MG63 (cell line): ENCODE results near the gene STAC3. TPM values are rescaled to one million over a fixed set of nuclear protein-coding genes. Genes with fewer than 3 reads are reported as not detected.

Experiments
- DNase-seq: peaks from one replicate; pipeline ENCODE4 v3.0.0-alpha.2; 2020
- H3K27me3 ChIP-seq: fragments of 250-450 bp; sonication (Bioruptor Pico); 2 replicates; pipeline ENCODE4 v1.5.1; 2020; ENCODE audit warnings: mild to moderate bottlenecking, moderate library complexity
- H3K36me3 ChIP-seq: fragments of 250-450 bp; sonication (Bioruptor Pico); 2 replicates; pipeline ENCODE4 v1.5.1; 2020; ENCODE audit warnings: mild to moderate bottlenecking, moderate library complexity
- H3K4me3 ChIP-seq: fragments of 250-450 bp; sonication (Bioruptor Pico); 2 replicates; pipeline ENCODE4 v1.5.1; 2020; ENCODE audit warnings: mild to moderate bottlenecking, moderate library complexity
- H3K9me3 ChIP-seq: fragments of 250-450 bp; sonication (Bioruptor Pico); 2 replicates; pipeline ENCODE4 v1.5.1; 2020; ENCODE audit warnings: mild to moderate bottlenecking, moderate library complexity
- total RNA-seq: library from RNA; depleted of rRNA; stranded (reverse); fragments of >200 nt; shearing (Covaris generic); gene quantifications from 2 replicates; pipeline ENCODE4 v1.2.3, GENCODE V29; 2014; ENCODE audit warnings: low replicate concordance

The STAC3 gene
- total RNA-seq, 1 experiment from 2014 or later: 0.86 TPM

DNA sequence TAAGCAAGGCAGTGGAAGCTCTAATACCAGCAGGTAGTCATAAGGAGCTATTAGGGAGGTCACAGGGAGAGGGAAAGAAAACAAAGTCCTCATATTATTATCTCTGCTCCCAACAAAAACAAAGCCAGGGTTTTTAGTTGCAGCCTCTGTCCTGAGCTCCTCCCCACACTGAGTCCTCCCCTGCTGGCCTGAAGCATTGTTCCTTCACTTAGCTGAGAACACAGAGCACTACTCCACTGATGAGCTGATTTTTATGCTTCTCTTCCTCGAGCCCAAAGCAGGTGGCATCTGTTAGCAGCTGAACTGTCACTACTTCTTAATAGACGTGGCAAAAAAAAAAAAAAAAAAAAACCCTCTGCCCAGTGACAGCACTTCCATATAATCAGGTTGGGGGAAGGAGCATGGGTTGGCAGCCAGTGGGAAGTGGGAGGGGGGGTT is 10.5 kb upstream of the STAC3 start:
- DNase-seq: no peak
- H3K4me3 ChIP-seq: no peak overlapping the region
- no peaks in the 10 kb centered on the region for H3K9me3 ChIP-seq
- no peaks in the 10 kb centered on the region for H3K27me3 ChIP-seq
- peaks cover 30% of the 10 kb centered on the region for H3K36me3 ChIP-seq

DNA sequence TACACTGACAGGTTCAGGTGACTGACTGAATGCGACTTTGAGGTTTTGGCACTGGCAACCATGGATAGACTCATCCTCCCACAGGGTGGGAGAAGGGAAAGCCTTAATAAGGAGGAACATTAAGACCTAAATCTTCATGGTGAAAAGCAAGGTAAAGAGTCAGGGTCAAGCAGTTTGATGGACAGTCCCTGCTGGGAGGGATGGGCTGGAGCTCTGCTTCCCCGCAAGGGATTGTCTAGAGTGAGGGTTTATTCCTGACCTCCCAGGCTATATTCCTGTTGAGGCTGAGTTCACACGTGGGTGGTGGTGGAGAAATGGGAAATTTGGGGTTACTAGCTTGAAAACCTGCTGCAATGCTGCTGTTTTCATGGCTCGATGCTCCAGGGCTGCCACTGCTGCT is 9.4 kb upstream of the STAC3 start:
- DNase-seq: no peak
- Histone ChIP-seq H3K36me3 (peaks cover 33% of the 10 kb centered on the region), H3K4me3 (no peak overlapping the region), H3K27me3 (no peaks in the 10 kb centered on the region), H3K9me3 (no peaks in the 10 kb centered on the region)

DNA sequence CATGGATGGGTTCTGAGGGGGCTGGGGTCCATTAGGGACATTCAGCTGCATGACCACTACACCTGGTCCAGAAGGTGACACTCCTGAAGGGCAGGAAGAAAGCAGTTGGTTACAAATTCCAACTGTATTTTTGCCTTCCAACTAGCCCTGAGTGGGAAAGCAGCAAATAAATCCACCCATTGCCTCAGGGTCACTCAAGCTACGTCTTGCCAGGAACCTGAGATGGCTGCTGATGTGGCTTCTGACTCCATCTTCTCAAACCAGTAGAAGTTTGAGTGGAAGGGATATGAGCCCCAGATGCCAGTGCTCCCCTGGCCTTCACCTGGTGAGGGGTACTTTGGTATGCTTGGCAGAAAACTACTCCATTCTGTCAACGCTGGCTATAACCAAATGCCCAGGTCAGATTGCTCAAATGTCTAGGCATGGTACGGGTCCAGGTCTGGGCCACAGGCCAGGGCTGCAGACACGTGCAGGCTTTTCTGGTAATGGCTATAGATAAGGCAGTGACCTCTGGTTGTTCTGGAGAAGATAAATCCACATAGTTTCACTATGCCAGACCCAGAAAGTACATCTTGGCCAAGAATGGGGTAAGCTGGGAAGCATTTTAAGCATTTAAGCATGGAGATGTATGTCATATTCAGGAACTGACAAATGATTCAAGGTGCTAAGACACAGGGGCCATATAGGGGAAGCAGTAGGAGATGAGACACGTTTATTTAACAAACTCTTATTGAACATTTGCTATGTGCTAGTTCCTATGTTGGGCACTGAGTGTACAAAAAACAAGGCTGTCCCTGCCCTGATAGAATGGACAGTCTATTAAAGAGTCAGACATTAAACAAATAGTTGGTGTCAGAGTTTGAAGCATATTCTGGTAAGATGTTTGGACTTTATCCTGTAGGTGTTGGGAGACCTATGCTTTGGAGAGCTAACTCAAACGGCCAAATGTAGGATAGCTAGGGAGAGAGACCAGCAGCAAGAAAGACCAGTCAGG is 8.3 kb upstream of the STAC3 start:
- Histone ChIP-seq H3K9me3 (no peaks in the 10 kb centered on the region), H3K4me3 (no peak overlapping the region), H3K27me3 (no peaks in the 10 kb centered on the region), H3K36me3 (peaks cover 33% of the 10 kb centered on the region)
- no peak for DNase-seq

DNA sequence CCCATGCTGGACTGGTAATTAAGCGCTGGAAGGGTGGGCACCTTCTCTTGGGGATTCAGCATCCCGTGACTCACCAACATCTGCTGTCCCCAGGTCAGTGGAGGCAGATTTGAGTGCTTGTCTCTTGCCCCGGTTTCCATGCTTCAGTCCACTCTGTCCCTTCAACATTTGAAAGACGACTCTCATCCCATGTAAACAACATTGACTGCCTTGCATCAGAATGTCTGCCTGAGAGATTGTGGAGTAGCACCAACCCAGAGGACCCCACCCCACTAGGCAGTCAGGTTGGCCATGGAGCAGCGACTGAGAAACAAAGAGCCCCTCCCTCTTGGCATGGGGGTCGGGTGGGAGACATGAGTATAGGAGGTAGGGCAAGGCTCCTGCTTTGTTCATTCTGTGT is 4.9 kb upstream of the STAC3 start:
- Histone ChIP-seq H3K9me3 (no peaks in the 10 kb centered on the region), H3K27me3 (no peaks in the 10 kb centered on the region), H3K4me3 (no peak overlapping the region), H3K36me3 (peaks cover 21% of the 10 kb centered on the region)
- DNase-seq: no peak

DNA sequence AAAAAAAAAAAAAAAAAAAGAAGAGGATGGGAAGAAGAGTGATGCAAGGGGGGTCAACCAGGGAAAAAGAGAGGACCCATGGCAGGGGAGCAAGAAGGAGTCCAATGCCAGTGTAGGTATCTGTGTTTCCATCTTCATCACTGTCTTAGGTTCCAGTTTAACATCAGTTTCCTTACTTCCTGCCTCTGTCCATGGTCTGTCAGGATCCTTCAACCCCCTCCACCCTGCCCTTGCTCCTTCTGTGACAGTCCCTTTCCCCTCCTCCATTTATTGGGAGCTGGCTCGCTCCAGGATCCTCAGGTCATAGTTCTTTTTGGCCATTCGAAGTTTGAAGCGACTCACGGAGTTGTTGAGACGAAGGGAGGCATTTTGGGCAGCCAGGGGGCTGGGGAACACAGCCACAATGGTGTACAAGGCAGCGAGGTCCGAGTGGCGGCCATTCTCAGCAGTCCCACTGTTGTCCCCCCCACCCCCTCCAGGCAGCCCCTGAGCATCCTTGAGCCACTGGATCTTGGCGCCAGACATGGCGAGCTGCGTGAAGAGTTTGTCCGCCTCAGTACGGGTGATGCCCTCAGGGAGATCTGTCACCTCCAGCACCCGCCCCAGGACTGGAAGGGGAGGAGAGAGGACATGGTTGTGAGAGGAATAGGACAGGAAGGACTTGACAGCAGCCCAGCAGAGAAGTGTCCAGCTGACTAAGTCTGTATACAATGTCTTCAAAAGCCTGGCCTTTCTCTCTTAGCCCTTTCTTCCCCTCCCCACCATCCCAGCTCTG is 3.7 kb upstream of the STAC3 start:
- no peak overlapping the region for H3K4me3 ChIP-seq
- H3K9me3 ChIP-seq: no peaks in the 10 kb centered on the region
- H3K27me3 ChIP-seq: no peaks in the 10 kb centered on the region
- peaks cover 16% of the 10 kb centered on the region for H3K36me3 ChIP-seq
- DNase-seq: no peak

DNA sequence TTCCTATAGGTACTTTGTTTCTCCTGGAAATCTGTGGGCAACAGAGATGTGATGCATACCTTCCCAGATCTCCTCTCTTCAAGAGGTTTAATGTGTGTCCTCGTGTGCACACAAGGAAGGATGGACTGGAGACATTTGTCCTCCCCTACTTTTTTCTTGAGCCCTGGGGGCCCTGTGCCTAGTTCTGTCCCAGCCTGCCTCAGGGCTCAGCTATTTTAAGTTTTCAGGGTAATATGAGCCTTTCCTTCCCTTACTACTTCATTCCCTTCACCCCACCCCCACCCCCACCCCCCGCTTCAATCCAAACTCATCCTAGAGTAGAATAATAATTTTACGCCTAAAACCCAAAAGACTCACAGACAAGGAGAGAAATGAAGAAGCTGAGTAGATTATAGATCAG is 446 bp downstream of the STAC3 start:
- no peaks in the 10 kb centered on the region for H3K9me3 ChIP-seq
- DNase-seq: no peak
- H3K27me3 ChIP-seq: no peaks in the 10 kb centered on the region
- H3K36me3 ChIP-seq: no peaks in the 10 kb centered on the region
- no peak overlapping the region for H3K4me3 ChIP-seq

DNA sequence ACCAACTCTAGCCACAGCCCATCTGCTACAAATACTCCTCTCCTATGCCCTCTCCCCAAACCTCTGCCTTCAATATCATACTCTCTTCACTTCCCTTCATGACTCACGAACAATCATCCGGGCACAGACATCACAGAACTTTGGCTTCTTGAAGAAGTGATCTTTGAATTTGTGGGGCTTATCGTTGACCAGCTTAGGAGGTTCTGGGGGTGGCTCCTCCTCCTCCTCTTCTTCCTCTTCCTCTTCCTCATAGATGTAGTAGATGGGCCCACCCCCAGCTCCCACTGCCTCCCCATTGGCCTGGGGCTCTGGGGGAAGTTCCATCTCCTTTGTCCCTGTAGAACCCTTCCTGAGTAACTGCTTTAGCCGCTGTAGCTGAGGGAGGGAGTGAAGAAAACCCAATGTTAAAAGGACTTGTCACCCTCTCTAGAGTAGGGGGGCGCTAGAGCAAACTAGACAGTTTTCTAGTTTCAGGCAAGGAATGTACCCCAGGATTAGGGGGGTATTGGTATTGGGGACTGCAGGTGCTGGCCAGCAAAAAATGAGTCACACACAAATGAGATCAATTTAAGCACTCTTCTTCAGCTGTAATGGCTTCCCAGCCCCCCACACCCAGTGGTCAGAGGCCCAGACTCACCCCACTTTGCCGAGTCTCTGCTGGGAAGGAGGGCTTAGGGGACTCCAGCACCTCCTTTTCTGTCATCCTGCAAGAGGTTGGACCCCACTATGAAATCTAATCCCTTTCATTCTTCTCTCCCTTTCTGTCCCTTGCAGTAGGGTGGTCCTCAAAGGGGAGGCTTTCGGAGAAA is 1.8 kb downstream of the STAC3 start:
- no peaks in the 10 kb centered on the region for H3K9me3 ChIP-seq
- H3K27me3 ChIP-seq: no peaks in the 10 kb centered on the region
- H3K36me3 ChIP-seq: no peaks in the 10 kb centered on the region
- DNase-seq: no peak
- H3K4me3 ChIP-seq: no peak overlapping the region

DNA sequence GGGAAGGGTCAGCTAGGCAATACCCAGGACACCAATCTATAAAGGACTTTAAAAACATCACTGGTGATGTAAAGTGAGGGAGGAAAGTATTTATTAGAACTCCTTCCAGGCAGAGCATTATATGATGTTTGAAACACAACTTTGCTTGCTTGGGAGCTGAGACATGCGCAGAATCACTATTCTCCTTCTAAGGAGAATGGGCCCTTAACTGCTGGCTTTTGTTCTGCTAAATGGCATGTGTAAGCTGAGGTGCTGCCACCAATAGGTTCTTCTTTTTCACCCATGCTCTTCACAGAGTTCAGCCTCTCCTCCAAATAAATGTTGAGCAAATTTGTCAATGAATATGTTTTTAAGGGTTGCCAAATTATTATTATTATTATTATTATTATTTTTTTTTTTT is 3.9 kb downstream of the STAC3 start:
- no peak overlapping the region for H3K4me3 ChIP-seq

DNA sequence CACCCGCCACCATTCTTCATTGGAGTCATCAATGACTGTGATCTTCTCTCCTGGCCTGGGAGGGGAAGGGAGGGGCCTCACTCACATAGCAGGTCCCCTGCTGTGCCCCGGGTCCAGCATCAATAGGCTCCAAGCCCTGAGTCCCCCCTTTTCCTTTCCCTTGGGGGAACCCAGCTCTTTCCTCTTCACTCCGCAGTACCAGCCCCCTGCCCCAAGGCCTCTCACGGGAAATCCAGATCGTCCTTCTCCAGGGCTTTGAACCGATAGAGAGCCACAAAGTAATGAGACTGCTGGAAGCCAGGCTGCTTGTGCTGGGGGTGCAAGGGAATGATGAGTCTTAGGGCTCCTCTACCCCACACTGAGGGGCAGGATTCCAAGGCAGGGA is 6.7 kb downstream of the STAC3 start:
- no peak for DNase-seq
- Histone ChIP-seq H3K36me3 (no peaks in the 10 kb centered on the region), H3K4me3 (no peak overlapping the region), H3K27me3 (no peaks in the 10 kb centered on the region), H3K9me3 (no peaks in the 10 kb centered on the region)

More for the DNA sequence above, 3.9 kb downstream of the STAC3 start:
- H3K9me3 ChIP-seq: no peaks in the 10 kb centered on the region
- no peak for DNase-seq
- H3K36me3 ChIP-seq: no peaks in the 10 kb centered on the region
- no peaks in the 10 kb centered on the region for H3K27me3 ChIP-seq

DNA sequence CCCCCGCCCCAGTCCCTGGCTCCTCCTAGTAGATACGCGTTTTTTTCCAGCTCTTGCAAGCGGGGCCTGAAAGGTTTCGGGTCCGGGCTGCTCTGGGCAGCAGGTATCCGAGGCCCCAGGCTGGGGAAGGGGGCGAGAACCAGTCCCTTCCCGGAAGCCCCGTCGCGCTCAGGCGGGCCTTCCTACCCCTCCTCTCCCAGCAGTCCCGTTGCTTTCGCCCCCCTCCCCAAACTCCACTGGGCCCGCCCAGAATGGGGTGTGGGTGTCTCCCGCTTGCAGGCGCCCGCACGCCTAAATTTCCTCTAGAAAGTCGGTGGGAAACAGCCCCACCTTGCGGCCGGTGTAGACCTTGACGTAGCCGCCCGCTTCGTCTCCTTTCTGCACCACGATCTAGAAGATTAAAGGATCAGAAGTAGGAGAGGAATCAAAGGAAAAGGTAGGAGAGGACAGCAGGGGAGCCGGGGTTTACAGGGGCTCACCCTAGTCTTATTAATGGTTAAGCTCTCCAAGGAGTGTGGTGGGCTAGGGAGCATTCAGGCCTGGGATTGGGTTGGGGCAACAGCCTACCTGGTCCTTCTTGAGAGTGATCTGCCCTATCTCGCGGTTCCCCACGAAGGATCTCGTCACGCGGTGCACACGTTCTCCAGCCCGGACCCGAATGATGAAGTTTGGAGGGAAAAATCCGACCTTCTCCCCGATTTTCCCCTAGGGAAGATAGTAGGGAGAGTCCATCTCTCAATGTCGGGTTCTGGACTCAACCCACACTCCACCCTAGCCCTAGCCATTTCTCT is 7.3 kb downstream of the STAC3 start:
- Histone ChIP-seq H3K9me3 (no peaks in the 10 kb centered on the region), H3K36me3 (no peaks in the 10 kb centered on the region), H3K27me3 (no peaks in the 10 kb centered on the region), H3K4me3 (no peak overlapping the region)
- DNase-seq: no peak

DNA sequence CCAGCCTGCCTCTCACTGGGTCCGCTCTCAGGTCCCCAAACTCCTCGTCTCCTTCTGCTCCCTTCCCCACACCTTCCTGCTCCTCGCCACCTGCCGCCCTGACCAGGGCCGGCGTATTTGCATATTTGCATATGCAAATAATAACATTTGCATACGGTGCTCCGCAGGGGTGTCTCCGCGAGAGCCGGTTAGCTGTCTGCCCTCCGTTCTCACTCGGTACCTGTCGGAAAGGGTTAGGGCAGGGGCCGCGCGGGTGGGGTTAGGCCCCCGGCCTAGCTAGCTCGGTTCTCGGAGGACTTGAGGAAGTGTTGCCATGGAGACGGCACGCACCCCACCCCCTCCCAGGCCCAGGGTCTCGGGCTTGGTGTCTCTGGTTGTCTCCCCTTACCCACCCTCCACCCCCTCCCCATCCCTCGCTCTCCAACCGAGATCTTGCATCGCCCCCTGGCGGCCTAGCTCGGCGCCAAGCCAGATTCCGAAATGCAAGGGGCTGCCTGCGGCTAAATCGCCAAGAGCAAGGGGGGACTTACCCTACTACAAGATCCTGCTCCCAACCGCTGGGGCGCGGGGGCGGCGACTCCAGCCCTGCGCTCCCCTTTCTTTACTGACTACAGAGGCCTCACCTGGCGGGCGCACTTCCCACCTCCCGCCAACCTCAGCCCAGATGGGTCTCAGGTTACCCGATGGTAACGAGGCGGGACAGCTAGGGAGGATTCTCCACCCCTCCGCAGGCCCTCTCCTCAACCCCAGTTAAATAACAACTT is 8.1 kb downstream of the STAC3 start:
- DNase-seq: no peak
- no peaks in the 10 kb centered on the region for H3K36me3 ChIP-seq
- H3K27me3 ChIP-seq: no peaks in the 10 kb centered on the region
- H3K4me3 ChIP-seq: no peak overlapping the region
- no peaks in the 10 kb centered on the region for H3K9me3 ChIP-seq

DNA sequence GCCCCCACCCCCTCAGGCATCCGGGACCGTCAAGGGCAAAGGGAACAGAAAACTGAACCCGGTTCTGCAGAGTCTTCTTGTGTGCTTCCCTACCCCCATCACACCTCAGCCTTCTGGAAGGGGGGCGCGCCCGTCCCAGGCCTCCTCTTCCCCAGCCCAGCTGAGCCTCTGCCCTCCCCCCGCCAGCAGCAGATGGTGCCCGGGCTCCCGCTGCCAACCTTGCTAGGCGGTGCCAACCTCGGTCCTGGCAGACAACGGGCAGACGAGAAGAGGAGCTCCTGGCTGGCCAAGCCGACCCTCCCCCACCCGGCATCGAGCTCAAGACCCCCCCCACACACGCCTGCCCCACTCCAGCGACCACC is 8.7 kb downstream of the STAC3 start:
- Histone ChIP-seq H3K36me3 (no peaks in the 10 kb centered on the region), H3K27me3 (no peaks in the 10 kb centered on the region), H3K4me3 (no peak overlapping the region), H3K9me3 (no peaks in the 10 kb centered on the region)
- DNase-seq: no peak

DNA sequence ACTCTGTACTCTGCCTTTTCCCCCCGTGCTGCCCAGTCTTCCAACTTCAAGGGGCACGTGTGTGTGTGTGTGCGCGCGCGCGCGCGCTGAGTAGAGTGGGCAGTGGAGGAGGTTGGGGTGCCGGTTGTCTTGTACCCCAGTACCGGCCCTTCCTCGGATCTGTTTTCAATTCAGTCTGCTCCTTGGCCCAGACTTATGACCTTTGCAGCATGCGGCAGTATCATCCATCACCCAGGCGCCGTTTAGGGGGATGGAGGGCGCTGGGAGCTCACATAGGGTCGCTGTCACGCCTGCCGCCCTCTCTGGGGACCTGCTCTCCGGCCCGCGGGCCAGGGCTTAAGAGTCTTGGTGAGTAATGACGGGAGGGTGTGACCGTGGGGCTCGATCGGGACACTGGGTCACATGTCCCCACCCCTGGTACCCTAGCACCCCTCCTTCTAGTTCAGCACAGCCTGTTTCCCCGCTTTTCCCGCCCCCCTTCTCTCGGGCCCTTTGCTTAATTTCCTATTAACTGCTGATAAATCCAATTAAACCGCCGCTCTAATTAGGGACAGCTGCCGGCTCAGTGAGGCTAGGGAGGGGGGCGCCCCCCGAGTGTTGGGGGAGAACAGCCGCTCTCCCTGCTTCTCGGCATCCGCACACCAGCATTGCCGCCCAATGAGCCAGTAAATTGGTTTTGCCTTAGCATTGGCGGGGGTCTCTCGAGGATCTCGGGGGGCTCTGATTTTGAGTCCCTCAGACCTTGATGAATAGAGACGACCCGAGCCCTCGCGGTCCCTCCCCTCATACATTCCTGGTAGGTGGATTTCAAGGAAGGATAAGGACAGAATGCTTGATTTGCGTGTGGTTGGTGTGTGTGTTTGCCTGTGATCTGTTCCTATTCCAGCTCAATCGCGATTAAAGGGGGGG is 9.3 kb downstream of the STAC3 start:
- H3K27me3 ChIP-seq: no peaks in the 10 kb centered on the region

DNA sequence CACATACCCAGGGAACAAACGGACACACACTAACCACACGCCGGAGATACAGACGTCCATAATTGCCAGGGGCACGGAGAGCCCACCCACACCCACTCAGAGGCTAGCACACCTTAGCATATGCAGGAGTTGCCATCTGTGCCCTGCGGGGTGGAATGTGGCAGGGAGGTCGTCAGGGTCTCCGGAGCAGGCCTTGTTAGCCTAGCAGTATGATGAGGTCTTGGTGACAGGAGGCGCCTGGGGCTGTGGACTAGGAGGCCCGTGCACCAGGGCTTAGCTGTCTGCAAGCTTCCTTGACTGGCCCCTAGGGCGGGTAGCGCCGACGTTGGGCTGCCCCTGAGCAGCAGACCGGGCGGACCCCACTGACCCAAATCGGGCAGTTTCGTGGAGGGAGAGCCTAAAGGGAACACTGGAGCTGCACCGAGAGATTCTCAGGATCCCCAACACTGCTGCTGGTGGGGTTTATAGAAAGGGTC is 10.0 kb downstream of the STAC3 start:
- Histone ChIP-seq H3K4me3 (peak overlapping the region; percentile 61), H3K9me3 (no peaks in the 10 kb centered on the region), H3K36me3 (no peaks in the 10 kb centered on the region), H3K27me3 (no peaks in the 10 kb centered on the region)
- DNase-seq: no peak

More for the DNA sequence above, 9.3 kb downstream of the STAC3 start:
- Histone ChIP-seq H3K36me3 (no peaks in the 10 kb centered on the region), H3K9me3 (no peaks in the 10 kb centered on the region), H3K4me3 (no peak overlapping the region)
- no peak for DNase-seq
